ENCODE data around the gene SLC10A4. TPM values are rescaled to one million over a fixed set of nuclear protein-coding genes. Genes with fewer than 3 reads are reported as not detected.
A peak's percentile ranks its signal among the peaks of the same experiment; 100 is the strongest.

SLC10A4 gene
- total RNA-seq, 2 donors from 2014 or later, result 0.55 to 1.8 TPM

DNA sequence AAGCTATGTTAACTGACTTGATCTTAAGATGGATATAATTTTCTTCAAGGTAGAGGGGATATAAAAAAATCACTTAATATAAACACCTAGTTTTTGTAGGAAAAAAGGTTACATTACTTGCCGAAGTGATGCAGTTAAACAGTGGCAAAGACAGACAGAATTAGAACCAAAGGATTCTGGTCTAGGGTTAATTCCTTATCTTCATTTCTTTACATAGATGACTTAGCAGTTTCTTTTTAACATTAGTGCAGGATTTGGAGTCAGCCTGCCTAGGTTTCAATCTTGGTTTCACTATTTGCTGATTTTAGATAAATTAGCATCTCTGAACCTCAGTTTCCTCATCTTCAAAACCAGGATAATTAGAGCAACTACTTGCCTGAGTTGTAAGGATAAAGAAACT lies 21.2 kb downstream of the SLC10A4 start:
- Histone ChIP-seq H3K27ac (ENCODE audit: low read depth, low read length) (no peak overlapping the region), H3K27me3 (ENCODE audit: control insufficient read depth, insufficient read depth, low read length, poor library complexity, severe bottlenecking) (no peaks in the 10 kb centered on the region), H3K4me3 (ENCODE audit: low read length) (no peak overlapping the region), H3K4me1 (ENCODE audit: control insufficient read depth, insufficient read depth, low read length) (no peaks in the 10 kb centered on the region), H3K9me3 (ENCODE audit: control insufficient read depth, low read length) (no peaks in the 10 kb centered on the region), H3K36me3 (ENCODE audit: control insufficient read depth, insufficient read depth, low read length) (peaks cover 78% of the 10 kb centered on the region), H3K9ac (ENCODE audit: extremely low read depth, low read length, poor library complexity, severe bottlenecking) (no peak overlapping the region)
- Mint-ChIP-seq H3K27me3 (ENCODE audit: insufficient read depth) (no peaks in the 10 kb centered on the region), H3K36me3 (ENCODE audit: low read depth) (peaks cover 36% of the 10 kb centered on the region), H3K9me3 (no peaks in the 10 kb centered on the region), H3K4me3 (no peak overlapping the region), H3K4me1 (peaks cover 4% of the 10 kb centered on the region), H3K27ac (peak overlapping the region; percentile 18)
- no peak for DNase-seq
- WGBS, 2 experiments (ENCODE audit: insufficient coverage in 1 of 2, insufficient read length in 1 of 2), result 88 to 93% methylated on average over 1 of the region's 1 CpG
- TF ChIP-seq, protein P1, sequence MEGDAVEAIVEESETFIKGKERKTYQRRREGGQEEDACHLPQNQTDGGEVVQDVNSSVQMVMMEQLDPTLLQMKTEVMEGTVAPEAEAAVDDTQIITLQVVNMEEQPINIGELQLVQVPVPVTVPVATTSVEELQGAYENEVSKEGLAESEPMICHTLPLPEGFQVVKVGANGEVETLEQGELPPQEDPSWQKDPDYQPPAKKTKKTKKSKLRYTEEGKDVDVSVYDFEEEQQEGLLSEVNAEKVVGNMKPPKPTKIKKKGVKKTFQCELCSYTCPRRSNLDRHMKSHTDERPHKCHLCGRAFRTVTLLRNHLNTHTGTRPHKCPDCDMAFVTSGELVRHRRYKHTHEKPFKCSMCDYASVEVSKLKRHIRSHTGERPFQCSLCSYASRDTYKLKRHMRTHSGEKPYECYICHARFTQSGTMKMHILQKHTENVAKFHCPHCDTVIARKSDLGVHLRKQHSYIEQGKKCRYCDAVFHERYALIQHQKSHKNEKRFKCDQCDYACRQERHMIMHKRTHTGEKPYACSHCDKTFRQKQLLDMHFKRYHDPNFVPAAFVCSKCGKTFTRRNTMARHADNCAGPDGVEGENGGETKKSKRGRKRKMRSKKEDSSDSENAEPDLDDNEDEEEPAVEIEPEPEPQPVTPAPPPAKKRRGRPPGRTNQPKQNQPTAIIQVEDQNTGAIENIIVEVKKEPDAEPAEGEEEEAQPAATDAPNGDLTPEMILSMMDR (conservative IDR thresholded peaks at IDR 0.05), result no peak

DNA sequence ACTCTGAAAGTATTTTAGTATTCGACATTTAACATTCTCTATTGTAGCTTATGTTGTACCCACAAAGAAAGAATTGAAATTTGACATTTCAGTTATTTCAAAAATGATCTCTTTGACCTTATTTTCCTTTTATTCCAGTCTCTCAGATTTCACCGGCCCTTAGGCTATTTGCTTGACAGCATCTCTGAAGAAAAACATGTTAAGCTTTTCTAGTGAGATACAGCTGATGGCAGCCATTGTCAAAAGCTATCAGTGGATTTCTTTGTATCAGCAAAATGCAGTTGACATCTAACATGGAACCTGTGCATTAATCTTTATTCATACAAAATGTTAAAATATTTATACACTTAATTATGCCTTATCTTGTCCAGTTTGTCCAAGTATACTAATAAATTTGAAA lies 23.6 kb downstream of the SLC10A4 start:
- Mint-ChIP-seq H3K4me3 (no peak overlapping the region), H3K27me3 (ENCODE audit: insufficient read depth) (no peaks in the 10 kb centered on the region), H3K36me3 (ENCODE audit: low read depth) (peaks cover 40% of the 10 kb centered on the region), H3K9me3 (no peaks in the 10 kb centered on the region), H3K4me1 (peaks cover 4% of the 10 kb centered on the region), H3K27ac (no peak overlapping the region)
- Histone ChIP-seq H3K36me3 (ENCODE audit: control insufficient read depth, insufficient read depth, low read length) (peaks cover 79% of the 10 kb centered on the region), H3K9me3 (ENCODE audit: control insufficient read depth, low read length) (no peaks in the 10 kb centered on the region), H3K9ac (ENCODE audit: extremely low read depth, low read length, poor library complexity, severe bottlenecking) (no peak overlapping the region), H3K4me3 (ENCODE audit: low read length) (no peak overlapping the region), H3K4me1 (ENCODE audit: control insufficient read depth, insufficient read depth, low read length) (no peaks in the 10 kb centered on the region), H3K27ac (ENCODE audit: low read depth, low read length) (no peak overlapping the region), H3K27me3 (ENCODE audit: control insufficient read depth, insufficient read depth, low read length, poor library complexity, severe bottlenecking) (no peaks in the 10 kb centered on the region)
- no peak for DNase-seq
- 86 to 88% methylated on average over 2 of the region's 2 CpGs for WGBS, 2 experiments (ENCODE audit: insufficient coverage in 1 of 2, insufficient read length in 1 of 2)
- TF ChIP-seq, protein P1 (conservative IDR thresholded peaks at IDR 0.05), result no peak

DNA sequence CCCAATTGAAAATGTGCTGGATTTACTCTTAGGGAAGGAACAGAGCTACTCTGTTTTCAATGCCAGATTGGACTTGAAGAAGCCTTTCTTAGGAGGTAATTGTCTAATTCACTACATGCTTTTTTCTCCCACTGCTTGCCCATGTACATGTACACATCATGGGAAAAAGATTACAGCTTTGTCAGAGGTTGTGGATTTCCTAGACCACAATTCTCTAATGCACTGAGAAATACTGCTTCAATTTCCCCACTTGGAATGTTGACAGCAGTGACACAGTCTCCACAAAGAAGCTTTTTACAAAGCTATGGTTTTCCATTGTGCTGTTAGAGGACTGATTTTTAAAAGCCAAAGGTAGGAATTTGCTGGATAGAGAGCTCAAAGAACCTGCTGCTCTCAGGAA lies 26.4 kb downstream of the SLC10A4 start:
- Mint-ChIP-seq H3K27me3 (ENCODE audit: insufficient read depth) (no peaks in the 10 kb centered on the region), H3K27ac (no peak overlapping the region), H3K4me1 (no peaks in the 10 kb centered on the region), H3K4me3 (no peak overlapping the region), H3K9me3 (no peaks in the 10 kb centered on the region), H3K36me3 (ENCODE audit: low read depth) (peaks cover 55% of the 10 kb centered on the region)
- no peak for DNase-seq
- Histone ChIP-seq H3K9me3 (ENCODE audit: control insufficient read depth, low read length) (no peaks in the 10 kb centered on the region), H3K27me3 (ENCODE audit: control insufficient read depth, insufficient read depth, low read length, poor library complexity, severe bottlenecking) (no peaks in the 10 kb centered on the region), H3K9ac (ENCODE audit: extremely low read depth, low read length, poor library complexity, severe bottlenecking) (no peak overlapping the region), H3K36me3 (ENCODE audit: control insufficient read depth, insufficient read depth, low read length) (peaks cover 86% of the 10 kb centered on the region), H3K4me1 (ENCODE audit: control insufficient read depth, insufficient read depth, low read length) (no peaks in the 10 kb centered on the region), H3K4me3 (ENCODE audit: low read length) (no peak overlapping the region), H3K27ac (ENCODE audit: low read depth, low read length) (no peak overlapping the region)
- TF ChIP-seq, protein P1 (conservative IDR thresholded peaks at IDR 0.05), result no peak
